ENCODE results near the gene NOCT. TPM values are rescaled to one million over a fixed set of nuclear protein-coding genes. Genes with fewer than 3 reads are reported as not detected.
A peak's percentile ranks its signal among the peaks of the same experiment; 100 is the strongest.

NOCT gene
- total RNA-seq, 1 experiment from 2014 or later: 20.4 TPM

DNA sequence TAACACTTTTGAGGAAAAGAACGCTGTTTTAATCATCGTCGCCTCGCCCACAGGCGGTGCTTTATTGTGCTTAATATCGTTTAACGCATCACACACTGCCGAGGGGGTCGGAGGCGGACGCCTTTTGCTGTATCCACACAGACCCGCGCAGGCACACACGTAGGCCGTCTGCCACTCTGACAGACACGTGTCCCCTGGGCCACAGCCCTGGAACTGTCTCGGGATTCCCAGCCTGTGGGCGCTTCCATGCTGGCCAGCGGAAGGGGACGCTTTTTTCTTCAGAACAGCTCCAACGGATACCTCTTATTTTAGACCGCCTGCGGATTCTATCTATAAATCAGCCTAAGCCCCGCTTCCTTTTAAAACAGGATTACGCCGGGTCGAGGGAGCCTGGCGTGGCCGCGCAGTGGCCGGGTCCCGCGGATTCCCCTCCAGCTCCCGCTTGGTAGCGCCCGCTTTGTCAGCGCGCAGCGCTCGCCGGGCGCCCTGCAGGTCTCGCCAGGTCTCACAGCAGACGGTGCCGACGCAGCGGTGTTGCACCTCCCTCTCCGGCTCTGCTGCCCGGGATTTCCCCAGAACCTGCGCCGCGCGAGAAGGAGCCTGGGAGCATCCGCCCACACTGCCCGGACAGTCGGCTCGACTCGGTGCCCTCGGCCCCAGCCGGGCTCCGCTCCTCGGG is at the start of gene NOCT (continued):
- TF ChIP-seq YY1 (IDR thresholded peaks at IDR 0.05; ENCODE audit: extremely low read depth, insufficient replicate concordance, low read depth, low read length) (peak; percentile 69), TCF7L2 (IDR thresholded peaks at IDR 0.05; ENCODE audit: borderline replicate concordance, extremely low read depth, insufficient read depth, insufficient read length) (peak; percentile 68), SP1 (IDR thresholded peaks at IDR 0.05; ENCODE audit: low read depth) (peak; percentile 76)
- TF ChIP-seq, protein P1, sequence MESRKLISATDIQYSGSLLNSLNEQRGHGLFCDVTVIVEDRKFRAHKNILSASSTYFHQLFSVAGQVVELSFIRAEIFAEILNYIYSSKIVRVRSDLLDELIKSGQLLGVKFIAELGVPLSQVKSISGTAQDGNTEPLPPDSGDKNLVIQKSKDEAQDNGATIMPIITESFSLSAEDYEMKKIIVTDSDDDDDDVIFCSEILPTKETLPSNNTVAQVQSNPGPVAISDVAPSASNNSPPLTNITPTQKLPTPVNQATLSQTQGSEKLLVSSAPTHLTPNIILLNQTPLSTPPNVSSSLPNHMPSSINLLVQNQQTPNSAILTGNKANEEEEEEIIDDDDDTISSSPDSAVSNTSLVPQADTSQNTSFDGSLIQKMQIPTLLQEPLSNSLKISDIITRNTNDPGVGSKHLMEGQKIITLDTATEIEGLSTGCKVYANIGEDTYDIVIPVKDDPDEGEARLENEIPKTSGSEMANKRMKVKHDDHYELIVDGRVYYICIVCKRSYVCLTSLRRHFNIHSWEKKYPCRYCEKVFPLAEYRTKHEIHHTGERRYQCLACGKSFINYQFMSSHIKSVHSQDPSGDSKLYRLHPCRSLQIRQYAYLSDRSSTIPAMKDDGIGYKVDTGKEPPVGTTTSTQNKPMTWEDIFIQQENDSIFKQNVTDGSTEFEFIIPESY (IDR thresholded peaks at IDR 0.05; ENCODE audit: extremely low read depth, insufficient replicate concordance, low read length): peak; percentile 72

DNA sequence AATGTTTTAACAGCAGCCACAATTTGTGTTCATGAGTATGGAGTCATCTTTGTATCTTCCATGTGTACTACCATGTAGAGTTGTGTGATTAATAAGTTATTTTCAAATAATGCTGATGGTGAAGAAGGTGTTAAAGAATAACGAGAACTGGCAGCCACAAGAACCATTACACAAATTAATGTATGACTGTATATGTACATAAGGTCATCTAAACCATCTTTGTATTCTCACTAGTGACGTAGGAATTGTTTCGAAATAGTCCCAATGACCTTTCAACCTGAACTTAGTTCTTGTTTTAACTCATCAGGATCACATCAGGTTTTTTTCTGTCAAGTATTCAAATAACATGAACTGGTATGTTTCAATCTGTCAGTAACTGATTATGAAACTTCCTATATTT is 48.3 kb upstream of the NOCT start:
- Histone ChIP-seq H3K9ac (ENCODE audit: low read length) (no peak overlapping the region), H3K36me3 (ENCODE audit: control insufficient read depth in 1 of 2, insufficient read depth in 2 of 2, low read length in 2 of 2) (no peaks in the 10 kb centered on the region), H3K27ac (ENCODE audit: low read depth, low read length) (no peak overlapping the region), H3K4me3 (replicated peaks in 1 of 2; ENCODE audit: low read depth in 1 of 2, low read length in 2 of 2) (no peak overlapping the region), H4K20me1 (ENCODE audit: insufficient read depth) (no peaks in the 10 kb centered on the region), H3K4me1 (ENCODE audit: control insufficient read depth in 1 of 2, insufficient read depth in 2 of 2, low read length in 2 of 2) (no peaks in the 10 kb centered on the region), H3K4me2 (ENCODE audit: low read length) (no peak overlapping the region), H3K79me2 (ENCODE audit: insufficient read depth, low read length) (no peaks in the 10 kb centered on the region), H3K9me3 (ENCODE audit: control insufficient read depth in 1 of 2, insufficient read depth in 1 of 2, low read depth in 1 of 2, low read length in 2 of 2) (no peaks in the 10 kb centered on the region), H2AFZ (ENCODE audit: low read depth, low read length, poor library complexity, severe bottlenecking) (no peak overlapping the region), H3K9me2 (ENCODE audit: insufficient read depth) (no peaks in the 10 kb centered on the region), H3K27me3 (ENCODE audit: insufficient read depth, low read length) (no peaks in the 10 kb centered on the region)
- no peak for ATAC-seq
- intact Hi-C loops (cut with micrococcal nuclease): no loop called here
- ChIA-PET RAD21 (ENCODE audit: low non-redundant PET in 1 of 2, low total read pairs in 2 of 2, uncharacterized antibody in 2 of 2, unreplicated experiment in 2 of 2) (no interaction called here), POLR2A (no interaction called here), CTCF (no interaction called here)
- no TSS peak for BruUV-seq (replicated peaks)
- TF ChIP-seq CEBPB (IDR thresholded peaks at IDR 0.05; ENCODE audit: low read depth) (no peak), ZNF274 (IDR thresholded peaks at IDR 0.05; ENCODE audit: low read depth, low read length) (no peak), CBX3 (IDR thresholded peaks at IDR 0.05; ENCODE audit: low read depth) (no peak), ELF1 (IDR thresholded peaks at IDR 0.05; ENCODE audit: borderline replicate concordance, low read depth) (no peak), SRF (IDR thresholded peaks at IDR 0.05; ENCODE audit: low read depth) (no peak), FOSL1 (IDR thresholded peaks at IDR 0.05; ENCODE audit: low read depth) (no peak), POLR2AphosphoS5 (IDR thresholded peaks at IDR 0.05; ENCODE audit: low read depth, low read length) (no peak), EZH2phosphoT487 (IDR thresholded peaks at IDR 0.05; ENCODE audit: borderline replicate concordance) (no peak), ZFX (IDR thresholded peaks at IDR 0.05) (no peak)
- TF ChIP-seq, protein P2, sequence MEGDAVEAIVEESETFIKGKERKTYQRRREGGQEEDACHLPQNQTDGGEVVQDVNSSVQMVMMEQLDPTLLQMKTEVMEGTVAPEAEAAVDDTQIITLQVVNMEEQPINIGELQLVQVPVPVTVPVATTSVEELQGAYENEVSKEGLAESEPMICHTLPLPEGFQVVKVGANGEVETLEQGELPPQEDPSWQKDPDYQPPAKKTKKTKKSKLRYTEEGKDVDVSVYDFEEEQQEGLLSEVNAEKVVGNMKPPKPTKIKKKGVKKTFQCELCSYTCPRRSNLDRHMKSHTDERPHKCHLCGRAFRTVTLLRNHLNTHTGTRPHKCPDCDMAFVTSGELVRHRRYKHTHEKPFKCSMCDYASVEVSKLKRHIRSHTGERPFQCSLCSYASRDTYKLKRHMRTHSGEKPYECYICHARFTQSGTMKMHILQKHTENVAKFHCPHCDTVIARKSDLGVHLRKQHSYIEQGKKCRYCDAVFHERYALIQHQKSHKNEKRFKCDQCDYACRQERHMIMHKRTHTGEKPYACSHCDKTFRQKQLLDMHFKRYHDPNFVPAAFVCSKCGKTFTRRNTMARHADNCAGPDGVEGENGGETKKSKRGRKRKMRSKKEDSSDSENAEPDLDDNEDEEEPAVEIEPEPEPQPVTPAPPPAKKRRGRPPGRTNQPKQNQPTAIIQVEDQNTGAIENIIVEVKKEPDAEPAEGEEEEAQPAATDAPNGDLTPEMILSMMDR (IDR thresholded peaks at IDR 0.05 in 2 of 3, conservative IDR thresholded peaks at IDR 0.05 in 1 of 3; ENCODE audit: borderline replicate concordance in 1 of 3, insufficient read depth in 1 of 3, low read depth in 2 of 3, low read length in 2 of 3): no peak
- TF ChIP-seq, protein P3, sequence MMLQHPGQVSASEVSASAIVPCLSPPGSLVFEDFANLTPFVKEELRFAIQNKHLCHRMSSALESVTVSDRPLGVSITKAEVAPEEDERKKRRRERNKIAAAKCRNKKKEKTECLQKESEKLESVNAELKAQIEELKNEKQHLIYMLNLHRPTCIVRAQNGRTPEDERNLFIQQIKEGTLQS (IDR thresholded peaks at IDR 0.05): no peak
- TF ChIP-seq, protein P1 (IDR thresholded peaks at IDR 0.05; ENCODE audit: extremely low read depth, insufficient replicate concordance, low read length): no peak
- no peak for DNase-seq (ENCODE audit: low read depth, low spot score)

Data from HCT116 (cell line).